Measurements from ENCODE around the gene PCDHGA1. TPM values are rescaled to one million over a fixed set of nuclear protein-coding genes. Genes with fewer than 3 reads are reported as not detected.
A peak's percentile ranks its signal among the peaks of the same experiment; 100 is the strongest.

PCDHGA1 gene
- total RNA-seq, 1 donor from 2014 or later: under 0.01 TPM

- no peaks in the 10 kb centered on the region for H3K36me3 ChIP-seq (ENCODE audit: control insufficient read depth, insufficient read depth, low read length)
- peaks cover 6% of the 10 kb centered on the region for H3K27me3 ChIP-seq (ENCODE audit: control insufficient read depth, insufficient read depth, low read length)
- no peak for TF ChIP-seq CTCF (IDR thresholded peaks at IDR 0.05; ENCODE audit: insufficient read depth, low read length, severe bottlenecking)
- FAIRE-seq (no peak), DNase-seq (ENCODE audit: low read depth) (no peak)
- no peak overlapping the region for H3K4me3 ChIP-seq (ENCODE audit: low read depth, low read length)
These were observed 163.4 kb downstream of the PCDHGA1 start for GRCh38 chr5:141493500-141494422.

DNA sequence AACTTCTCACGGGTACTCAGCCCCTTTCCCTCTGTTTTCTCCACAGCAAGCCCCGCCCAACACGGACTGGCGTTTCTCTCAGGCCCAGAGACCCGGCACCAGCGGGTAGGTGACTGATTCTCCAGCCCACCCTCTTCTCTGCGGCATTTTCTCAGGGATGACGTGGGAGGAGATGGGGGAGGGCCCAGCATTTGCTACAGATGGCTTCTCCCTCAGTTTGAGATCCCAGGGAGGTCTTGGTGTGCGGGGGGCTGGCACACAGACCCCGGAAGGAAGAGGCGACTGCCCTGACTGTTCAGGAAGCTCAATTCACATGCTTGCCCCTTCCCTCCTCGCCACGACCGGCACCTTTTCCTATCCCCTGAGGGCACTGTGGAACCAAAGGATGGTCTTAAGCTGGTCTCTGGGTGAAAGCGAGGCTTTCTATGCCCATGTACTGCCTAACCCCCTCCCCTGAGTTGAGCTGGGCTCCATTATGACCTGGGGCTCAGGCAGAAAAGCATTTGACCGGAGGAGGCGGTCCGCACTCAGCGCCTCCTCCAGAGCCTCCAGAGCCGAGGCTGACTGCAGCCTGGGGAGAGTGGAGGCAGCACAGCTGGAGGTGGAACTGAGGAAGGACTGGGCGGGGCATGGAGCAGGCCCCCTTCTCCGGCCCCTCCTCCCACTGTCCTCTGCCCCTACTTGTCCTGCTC, 164.6 kb downstream of the PCDHGA1 start:
- no peaks in the 10 kb centered on the region for H3K36me3 ChIP-seq (ENCODE audit: control insufficient read depth, insufficient read depth, low read length)
- H3K4me3 ChIP-seq (ENCODE audit: low read depth, low read length): no peak overlapping the region
- FAIRE-seq (no peak), DNase-seq (ENCODE audit: low read depth) (no peak)
- peaks cover 6% of the 10 kb centered on the region for H3K27me3 ChIP-seq (ENCODE audit: control insufficient read depth, insufficient read depth, low read length)
- TF ChIP-seq CTCF (IDR thresholded peaks at IDR 0.05; ENCODE audit: insufficient read depth, low read length, severe bottlenecking): no peak

- FAIRE-seq: no peak
- Histone ChIP-seq H3K27me3 (ENCODE audit: control insufficient read depth, insufficient read depth, low read length) (peaks cover 6% of the 10 kb centered on the region), H3K4me3 (ENCODE audit: low read depth, low read length) (no peak overlapping the region), H3K36me3 (ENCODE audit: control insufficient read depth, insufficient read depth, low read length) (no peaks in the 10 kb centered on the region)
- no peak for DNase-seq (ENCODE audit: low read depth)
- TF ChIP-seq CTCF (IDR thresholded peaks at IDR 0.05; ENCODE audit: insufficient read depth, low read length, severe bottlenecking): no peak
These were observed 165.1 kb downstream of the PCDHGA1 start for GRCh38 chr5:141495453-141495811.

DNA sequence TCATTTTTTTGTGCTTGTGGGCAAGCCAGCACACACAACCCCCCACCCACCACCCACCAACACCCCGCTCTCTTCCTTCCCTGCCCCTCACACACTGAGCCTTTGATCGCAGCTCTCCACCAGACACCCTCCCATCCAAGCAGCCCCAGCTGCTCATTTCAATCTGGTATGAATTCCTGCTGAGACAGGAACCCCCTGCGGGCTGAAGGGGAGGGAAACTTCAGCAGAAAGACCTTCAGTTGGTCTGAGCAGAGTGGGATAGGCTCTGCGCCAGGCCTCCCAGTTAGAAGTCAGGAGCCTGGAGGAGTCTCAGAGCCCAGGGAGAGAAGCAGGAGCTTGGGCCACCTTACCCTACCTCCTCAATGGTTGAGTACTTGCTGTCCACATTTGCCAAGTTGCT, 165.7 kb downstream of the PCDHGA1 start:
- no peak for DNase-seq (ENCODE audit: low read depth)
- no peak for TF ChIP-seq CTCF (IDR thresholded peaks at IDR 0.05; ENCODE audit: insufficient read depth, low read length, severe bottlenecking)
- FAIRE-seq: peak; percentile 23
- Histone ChIP-seq H3K27me3 (ENCODE audit: control insufficient read depth, insufficient read depth, low read length) (peaks cover 3% of the 10 kb centered on the region), H3K4me3 (ENCODE audit: low read depth, low read length) (no peak overlapping the region), H3K36me3 (ENCODE audit: control insufficient read depth, insufficient read depth, low read length) (no peaks in the 10 kb centered on the region)

- FAIRE-seq (no peak), DNase-seq (ENCODE audit: low read depth) (no peak)
- TF ChIP-seq CTCF (IDR thresholded peaks at IDR 0.05; ENCODE audit: insufficient read depth, low read length, severe bottlenecking): no peak
- peaks cover 1% of the 10 kb centered on the region for H3K36me3 ChIP-seq (ENCODE audit: control insufficient read depth, insufficient read depth, low read length)
- H3K27me3 ChIP-seq (ENCODE audit: control insufficient read depth, insufficient read depth, low read length): no peaks in the 10 kb centered on the region
- H3K4me3 ChIP-seq (ENCODE audit: low read depth, low read length): no peak overlapping the region
These were observed 171.4 kb downstream of the PCDHGA1 start for GRCh38 chr5:141501761-141502160.

All from bronchial epithelial cell (primary cell).